Activated CD8-positive, alpha-beta memory T cell treated with anti-CD3 and anti-CD28 coated beads, Interleukin-2, amount 50 U/mL, for 24 hours (primary cell): ENCODE measurements around the gene BAD.

ENCODE experiments used
- DNase-seq: peaks from one replicate; pipeline ENCODE4 v3.0.0-alpha.2; 2020; ENCODE audit errors: extremely low read depth

Gene BAD

GRCh38 chr11:64275841-64276240, 8.6 kb downstream of the BAD start:
- DNase-seq, result no peak

- no peak for DNase-seq
Measured at GRCh38 chr11:64275031-64275800, 9.2 kb downstream of the BAD start.

GRCh38 chr11:64269540-64270220, 14.8 kb downstream of the BAD start:
- peak; percentile 96 for DNase-seq

- no peak for DNase-seq
Measured at GRCh38 chr11:64268893-64269539, 15.4 kb downstream of the BAD start.

- no peak for DNase-seq
Measured at GRCh38 chr11:64268025-64268892, 16.2 kb downstream of the BAD start.

- DNase-seq, result no peak
Measured at GRCh38 chr11:64267207-64267945, 17.1 kb downstream of the BAD start.

- no peak for DNase-seq
Measured at GRCh38 chr11:64266339-64266738, 18.1 kb downstream of the BAD start.

- DNase-seq, result no peak
Measured at GRCh38 chr11:64265176-64266160, 19.0 kb downstream of the BAD start.

- no peak for DNase-seq
Measured at GRCh38 chr11:64264371-64264852, 20.1 kb downstream of the BAD start.

- no peak for DNase-seq
Measured at GRCh38 chr11:64263947-64264317, 20.5 kb downstream of the BAD start.

GRCh38 chr11:64263021-64263946, 21.2 kb downstream of the BAD start:
- no peak for DNase-seq

- DNase-seq, result no peak
Measured at GRCh38 chr11:64262271-64263002, 22.0 kb downstream of the BAD start.

GRCh38 chr11:64261556-64262080, 22.8 kb downstream of the BAD start:
- no peak for DNase-seq

- DNase-seq, result no peak
Measured at GRCh38 chr11:64260147-64260708, 24.2 kb downstream of the BAD start.

GRCh38 chr11:64259533-64260067, 24.9 kb downstream of the BAD start:
- DNase-seq, result no peak

GRCh38 chr11:64258946-64259532, 25.4 kb downstream of the BAD start:
- DNase-seq, result no peak

GRCh38 chr11:64258356-64258755, 26.1 kb downstream of the BAD start:
- DNase-seq, result no peak
